Measurements from ENCODE around the gene CCNY.

CCNY gene

DNA sequence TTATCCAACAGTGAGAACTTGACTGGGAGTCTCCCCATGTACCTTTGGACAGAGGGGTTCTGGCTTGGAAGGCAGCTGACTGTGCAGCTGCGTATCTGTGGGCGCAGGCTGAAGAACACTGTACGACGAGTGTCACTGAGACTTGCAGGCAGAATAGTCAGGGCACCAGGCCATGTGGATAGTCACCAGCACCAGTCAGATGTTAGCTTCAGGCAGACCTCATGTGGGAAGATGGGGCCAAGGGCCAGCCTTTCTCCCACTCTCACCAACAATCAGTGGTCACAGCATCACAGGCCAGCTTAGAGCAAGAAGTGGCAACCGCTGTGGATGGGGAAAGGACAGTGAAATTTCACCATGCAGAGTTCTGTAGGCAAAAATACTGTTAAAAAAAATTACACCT is 225.4 kb downstream of the CCNY start:
- DNase-seq (ENCODE audit: low read depth), result no peak

DNA sequence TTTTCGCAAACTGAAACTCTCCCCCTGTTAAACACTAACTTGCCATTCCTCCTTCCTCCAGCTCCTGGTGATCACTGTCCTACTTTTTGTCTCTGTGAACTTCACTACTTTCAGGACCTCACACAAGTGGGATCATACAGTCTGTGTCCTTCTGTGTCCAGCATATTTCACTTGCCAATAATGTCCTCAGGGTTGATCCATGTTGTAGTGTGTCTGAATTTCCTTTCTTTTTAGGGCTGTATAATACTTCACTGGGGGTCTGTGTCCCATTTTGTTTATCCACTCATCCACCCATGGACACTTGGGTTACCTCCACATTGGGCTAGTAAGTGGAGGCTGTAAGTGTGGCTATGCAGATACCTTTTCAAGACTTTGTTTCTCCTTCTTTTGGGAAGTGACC is 226.1 kb downstream of the CCNY start:
- DNase-seq (ENCODE audit: low read depth), result no peak

GRCh38 chr10:35563261-35563891 is 227.1 kb downstream of the CCNY start:
- peak; percentile 62 for DNase-seq (ENCODE audit: low read depth)

GRCh38 chr10:35564341-35564968 is 228.1 kb downstream of the CCNY start:
- no peak for DNase-seq (ENCODE audit: low read depth)

GRCh38 chr10:35565602-35566081 is 229.3 kb downstream of the CCNY start:
- DNase-seq (ENCODE audit: low read depth), result no peak

- DNase-seq (ENCODE audit: low read depth), result no peak
Observed at GRCh38 chr10:35567951-35568350, 231.6 kb downstream of the CCNY start.

- DNase-seq (ENCODE audit: low read depth), result no peak
Observed at GRCh38 chr10:35568483-35569015, 232.2 kb downstream of the CCNY start.

GRCh38 chr10:35569111-35569707 is 232.9 kb downstream of the CCNY start:
- no peak for DNase-seq (ENCODE audit: low read depth)

DNA sequence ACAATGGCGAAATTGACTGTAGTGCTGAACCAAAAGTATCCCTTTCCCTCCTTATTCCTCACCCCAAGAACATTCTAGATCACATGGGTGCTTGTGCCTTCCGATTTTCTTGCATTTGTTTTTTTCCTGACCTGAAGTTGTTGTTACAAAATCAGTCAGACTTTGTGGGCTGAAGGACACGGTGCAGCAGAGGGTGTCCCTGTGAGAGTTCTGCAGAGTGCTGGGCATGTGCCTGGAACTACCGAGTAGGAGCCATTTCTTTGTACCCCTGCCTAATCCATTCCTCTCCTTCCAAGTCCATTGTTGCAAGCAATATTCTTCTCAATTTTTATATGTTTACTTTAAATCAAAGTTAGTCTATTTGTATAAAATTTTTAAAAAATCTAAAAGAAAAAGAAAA is 233.5 kb downstream of the CCNY start:
- no peak for DNase-seq (ENCODE audit: low read depth)

DNA sequence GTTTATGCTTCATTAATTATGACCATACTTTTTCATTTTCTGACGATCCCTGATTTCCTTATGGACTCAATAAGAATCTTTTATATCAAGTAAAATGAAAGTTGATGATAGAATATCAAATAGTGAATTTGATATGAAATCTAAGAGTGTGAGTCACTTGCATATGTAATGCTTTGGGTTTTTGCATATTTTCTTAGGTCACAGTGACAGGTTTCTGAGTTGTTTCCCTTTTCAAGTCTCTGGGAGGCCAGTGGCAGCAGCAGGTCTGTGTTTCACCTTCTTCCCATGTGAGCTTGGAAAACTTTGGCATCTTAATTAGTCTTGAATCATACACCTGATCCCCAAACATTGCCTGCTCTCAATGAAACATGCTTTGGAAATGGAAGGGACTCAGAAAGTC is 234.1 kb downstream of the CCNY start:
- DNase-seq (ENCODE audit: low read depth), result no peak

GRCh38 chr10:35572583-35572982 is 236.3 kb downstream of the CCNY start:
- DNase-seq (ENCODE audit: low read depth), result no peak

- DNase-seq (ENCODE audit: low read depth), result no peak
Observed at GRCh38 chr10:35573796-35574195, 237.5 kb downstream of the CCNY start.

- peak; percentile 18 for DNase-seq (ENCODE audit: low read depth)
Observed at GRCh38 chr10:35574924-35575352, 238.6 kb downstream of the CCNY start.

DNA sequence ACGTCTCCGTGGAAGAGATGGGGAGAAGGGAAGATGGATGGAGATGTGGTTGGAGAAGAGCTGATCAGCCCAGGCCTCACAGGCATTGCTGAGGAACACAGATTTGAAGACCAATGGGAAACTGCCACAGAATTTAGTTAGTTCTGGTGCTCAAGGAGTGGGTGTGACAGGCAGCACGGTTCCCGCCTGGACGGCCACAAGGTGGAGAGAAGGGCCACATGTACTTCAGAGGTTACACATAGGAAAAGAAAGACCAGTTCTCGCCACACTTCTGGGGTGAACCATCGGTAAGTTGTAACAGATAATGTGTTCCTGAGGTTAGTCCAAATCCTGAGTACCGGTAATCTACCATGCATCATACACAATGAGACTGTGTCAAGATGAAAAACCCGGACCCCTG is 239.3 kb downstream of the CCNY start:
- DNase-seq (ENCODE audit: low read depth), result no peak

DNA sequence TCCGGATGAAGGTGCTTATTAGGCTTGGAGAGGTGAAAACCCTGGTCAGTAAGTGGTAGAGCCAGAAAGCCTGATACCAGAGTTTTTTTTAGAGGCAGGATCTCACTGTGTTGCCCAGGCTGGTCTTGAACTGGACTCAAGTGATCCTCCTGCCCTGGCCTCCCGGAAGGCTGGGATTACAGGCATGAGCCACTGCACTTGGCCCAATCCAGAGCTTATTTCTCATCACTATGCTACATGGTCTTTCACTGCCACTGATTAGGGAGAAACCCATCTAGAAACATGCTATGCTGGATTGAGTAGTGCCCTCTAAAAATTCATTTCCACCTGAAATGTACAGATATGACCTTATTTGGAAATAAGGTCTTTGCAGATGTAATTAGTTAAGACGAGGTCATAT is 240.4 kb downstream of the CCNY start:
- DNase-seq (ENCODE audit: low read depth), result no peak

GRCh38 chr10:35577926-35578617 is 241.8 kb downstream of the CCNY start:
- DNase-seq (ENCODE audit: low read depth), result no peak

DNA sequence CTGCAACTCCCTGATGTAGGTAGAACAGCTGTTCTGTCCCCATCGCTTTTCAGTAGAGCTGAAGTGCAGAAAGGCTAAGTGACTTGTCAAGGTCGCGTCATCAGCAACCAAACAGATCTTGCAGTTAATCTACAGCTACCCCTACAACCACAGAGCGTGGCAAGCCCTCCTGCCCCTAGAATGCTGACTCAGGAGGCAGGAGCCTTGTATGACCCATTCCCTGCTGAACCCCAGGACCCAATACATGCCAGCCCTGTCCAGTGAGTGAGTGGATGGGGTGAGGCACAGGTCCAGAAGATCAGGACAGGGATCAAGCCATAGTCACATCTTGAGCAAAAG is 242.3 kb downstream of the CCNY start:
- no peak for DNase-seq (ENCODE audit: low read depth)

DNA sequence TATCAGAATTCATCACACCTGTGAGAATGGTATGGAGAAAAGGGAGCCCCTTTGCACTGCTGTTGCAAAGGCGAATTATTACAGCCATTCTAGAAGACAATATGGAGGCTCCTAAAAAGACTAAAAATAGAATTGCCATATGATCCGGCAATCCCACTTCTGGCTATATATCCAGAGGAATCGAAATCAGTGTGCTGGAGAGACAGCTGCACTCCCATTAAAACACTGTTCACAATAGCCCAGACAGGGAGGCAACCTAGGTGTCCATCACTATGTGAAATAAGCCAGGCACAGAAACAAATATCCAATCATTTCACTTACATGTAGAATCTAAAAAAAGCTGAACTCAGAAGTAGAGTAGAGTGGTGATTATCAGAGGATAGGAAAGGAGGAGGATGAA is 242.8 kb downstream of the CCNY start:
- no peak for DNase-seq (ENCODE audit: low read depth)

DNA sequence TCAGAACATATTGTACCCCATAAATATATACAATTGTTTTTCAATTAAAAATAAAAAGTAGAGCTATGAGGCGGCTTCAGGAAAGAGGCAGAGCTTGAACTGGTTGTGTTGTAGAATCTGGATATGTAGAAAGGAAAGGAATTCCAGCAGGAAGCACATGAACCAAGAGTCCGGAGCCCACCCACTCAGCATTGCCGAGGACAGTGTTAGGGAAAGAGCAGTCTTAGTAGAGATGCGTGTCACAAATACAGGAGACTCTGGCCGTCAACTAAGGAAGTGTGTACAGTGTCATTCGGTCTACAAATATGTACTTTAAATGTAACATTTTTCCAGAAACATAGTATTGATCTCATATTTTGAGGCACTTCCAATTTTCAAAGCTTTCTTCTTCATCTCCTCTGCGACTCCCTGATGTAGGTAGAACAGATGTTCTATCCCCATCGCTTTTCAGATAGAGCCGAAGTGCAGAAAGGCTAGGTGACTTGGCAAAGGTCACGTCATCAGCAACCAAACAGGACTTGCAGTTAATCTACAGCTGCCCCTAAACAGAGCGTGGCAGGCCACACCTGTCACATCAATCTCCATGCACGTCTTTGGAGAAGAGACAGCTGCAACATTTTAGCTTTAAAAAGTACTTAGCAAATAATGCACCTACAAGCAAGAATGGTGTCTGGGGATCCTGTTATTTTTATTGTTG is 243.6 kb downstream of the CCNY start:
- no peak for DNase-seq (ENCODE audit: low read depth)

- DNase-seq (ENCODE audit: low read depth), result no peak
Observed at GRCh38 chr10:35580423-35580770, 244.1 kb downstream of the CCNY start.

GRCh38 chr10:35581655-35582054 is 245.3 kb downstream of the CCNY start:
- DNase-seq (ENCODE audit: low read depth), result no peak

DNA sequence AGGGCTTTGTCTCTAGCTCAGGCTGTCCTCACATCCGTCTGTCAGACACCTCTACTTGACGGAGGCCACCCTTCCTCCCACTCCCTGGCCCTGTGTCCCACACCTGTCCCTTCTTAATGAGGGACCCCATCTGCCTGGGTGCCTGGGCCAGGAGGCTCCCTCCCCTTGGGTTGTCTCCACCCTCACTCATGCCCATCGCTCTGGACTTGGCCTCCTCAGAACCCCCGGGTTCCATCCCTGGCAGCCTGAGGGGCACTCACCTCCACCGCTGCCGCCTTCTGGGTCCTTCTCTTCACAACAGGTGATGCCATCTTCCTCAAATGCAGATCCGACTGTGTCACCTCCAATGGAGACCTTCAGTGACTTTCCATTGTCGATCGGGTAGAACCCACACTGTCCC is 248.6 kb downstream of the CCNY start:
- no peak for DNase-seq (ENCODE audit: low read depth)

Measured in fibroblast of gingiva (primary cell).